ENCODE results near the gene C5orf24.

DNA sequence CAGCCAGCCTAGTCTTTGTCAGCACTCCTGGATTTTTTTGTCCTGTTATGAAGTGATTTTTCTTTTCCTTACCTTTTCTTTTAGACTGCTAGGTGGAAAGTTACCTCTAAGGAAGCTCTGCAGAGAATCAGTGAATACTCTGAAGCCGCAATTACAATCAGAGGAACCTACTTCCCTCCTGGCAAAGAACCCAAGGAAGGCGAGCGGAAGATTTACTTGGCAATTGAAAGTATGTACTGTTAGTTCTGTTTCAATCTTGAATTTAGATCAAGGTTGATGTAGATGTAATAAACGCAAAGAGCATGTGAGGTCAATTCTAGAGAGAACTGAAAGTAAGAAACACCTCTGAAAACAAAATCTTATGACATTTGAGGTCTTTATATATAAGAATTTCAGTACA, 27.0 kb upstream of the C5orf24 start:
- TF ChIP-seq EGR1 (IDR thresholded peaks at IDR 0.05) = no peak
- TF ChIP-seq, protein P1, sequence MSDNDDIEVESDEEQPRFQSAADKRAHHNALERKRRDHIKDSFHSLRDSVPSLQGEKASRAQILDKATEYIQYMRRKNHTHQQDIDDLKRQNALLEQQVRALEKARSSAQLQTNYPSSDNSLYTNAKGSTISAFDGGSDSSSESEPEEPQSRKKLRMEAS (IDR thresholded peaks at IDR 0.05) = no peak
- TF ChIP-seq REST (IDR thresholded peaks at IDR 0.05; ENCODE audit: low read depth) = no peak
- no peak for TF ChIP-seq USF1 (IDR thresholded peaks at IDR 0.05)
- no peak for TF ChIP-seq YY1 (IDR thresholded peaks at IDR 0.05; ENCODE audit: low read depth)
- TF ChIP-seq RAD21 (IDR thresholded peaks at IDR 0.05; ENCODE audit: low read depth) = no peak
